OCI-LY7 (cell line): Measurements from ENCODE around the gene FLVCR2. TPM values are rescaled to one million over a fixed set of nuclear protein-coding genes. Genes with fewer than 3 reads are reported as not detected.

Source experiments
- BruUV-seq: library from RNA; stranded (reverse); fragments of 400-500 nt; replicated peaks from 2 replicates; lab custom pipeline; 2021; lab: Mats Ljungman, UMichigan
- CTCF ChIA-PET: fragments of 300-600 bp; sonication (Branson Sonifier 250); formaldehyde crosslinking; loops from one replicate; lab custom pipeline; 2022; ENCODE audit warnings: antibody characterized with exemption; ENCODE audit not compliant: unreplicated experiment; lab: Charles Lee
- POLR2A ChIA-PET: fragments of 300-600 bp; sonication (Branson Sonifier 250); formaldehyde crosslinking; loops from one replicate; lab custom pipeline; 2022; ENCODE audit warnings: antibody characterized with exemption; lab: Charles Lee
- DNase-seq: peaks from one replicate; pipeline ENCODE4 v3.0.0-alpha.2; 2015; ENCODE audit warnings: low spot score
- H2AFZ ChIP-seq: fragments of 200-600 bp; sonication (generic), shearing (Covaris generic); 2 replicates; pipeline ENCODE4 v1.6.1; 2014; ENCODE audit warnings: mild to moderate bottlenecking, antibody characterized with exemption, low read length, moderate library complexity
- H3K27ac ChIP-seq: fragments of 200-600 bp; sonication (generic); 2 replicates; pipeline ENCODE4 v1.5.1; 2014; ENCODE audit warnings: mixed run types, low read depth, mild to moderate bottlenecking, moderate library complexity, low read length, inconsistent platforms; ENCODE audit not compliant: poor library complexity, severe bottlenecking
- H3K36me3 ChIP-seq: fragments of 200-600 bp; sonication (generic); 2 replicates; pipeline ENCODE4 v1.6.1; 2014; ENCODE audit warnings: mild to moderate bottlenecking, antibody characterized with exemption, low read length, moderate library complexity, mixed read lengths; ENCODE audit not compliant: insufficient read depth
- H3K4me1 ChIP-seq: fragments of 200-600 bp; sonication (generic); 2 replicates; pipeline ENCODE4 v1.5.1; 2014; ENCODE audit warnings: mild to moderate bottlenecking, low read length; ENCODE audit not compliant: insufficient read depth, poor library complexity, severe bottlenecking
- H3K4me2 ChIP-seq: fragments of 200-600 bp; sonication (generic); 2 replicates; pipeline ENCODE4 v1.6.1; 2014; ENCODE audit warnings: mild to moderate bottlenecking, low read length
- H3K4me3 ChIP-seq: fragments of 200-600 bp; sonication (generic); 2 replicates; pipeline ENCODE4 v1.5.1; 2014; ENCODE audit warnings: mild to moderate bottlenecking, low read depth, low read length; ENCODE audit not compliant: poor library complexity, severe bottlenecking
- H3K79me2 ChIP-seq: fragments of 200-600 bp; sonication (generic); 2 replicates; pipeline ENCODE4 v1.6.1; 2016; ENCODE audit warnings: low read depth, mild to moderate bottlenecking, low read length, moderate library complexity, mixed read lengths; ENCODE audit not compliant: insufficient read depth
- H3K9me2 ChIP-seq: fragments of 200-600 bp; sonication (generic); 2 replicates; pipeline ENCODE4 v1.6.1; 2016; ENCODE audit warnings: mild to moderate bottlenecking, low read length, mixed read lengths; ENCODE audit not compliant: insufficient read depth
- H3K9me3 ChIP-seq: fragments of 200-600 bp; sonication (generic); 2 replicates; pipeline ENCODE4 v1.6.1; 2014; ENCODE audit warnings: mild to moderate bottlenecking, mixed run types, low read length, mixed read lengths
- H4K20me1 ChIP-seq: fragments of 200-600 bp; sonication (generic); 2 replicates; pipeline ENCODE4 v1.6.1; 2014; ENCODE audit warnings: mild to moderate bottlenecking, antibody characterized with exemption, low read length, moderate library complexity, mixed read lengths; ENCODE audit not compliant: insufficient read depth
- EZH2phosphoT487 ChIP-seq: fragments of 200-600 bp; sonication (generic); IDR thresholded peaks from 2 replicates; pipeline ENCODE4 v1.6.1; 2018; ENCODE audit warnings: low read depth, borderline replicate concordance, mild to moderate bottlenecking, mixed run types, antibody characterized with exemption, low read length, moderate library complexity, mixed read lengths
- intact Hi-C: fragments of 100-400 bp; cut with micrococcal nuclease; formaldehyde crosslinking; loops from one replicate; pipeline ENCODE4 v1.10.0; 2022; ENCODE audit not compliant: unreplicated experiment
- total RNA-seq, 2 experiments: library from RNA; depleted of rRNA in 1 of 2; stranded (reverse); fragments of >200 nt in 1 of 2; shearing (Covaris generic) in 1 of 2; gene quantifications; 2 replicates each; pipeline ENCODE4 v1.2.3, GENCODE V29; 2014 to 2022
- TF ChIP-seq, protein P1 (sequence below): fragments of 200-600 bp; sonication (generic); conservative IDR thresholded peaks from 2 replicates; pipeline ENCODE4 v1.5.1; 2014; ENCODE audit warnings: mild to moderate bottlenecking, antibody characterized with exemption, low read length, moderate library complexity, mixed read lengths

Gene FLVCR2
- total RNA-seq, 2 experiments from 2014 or later, result not detected

DNA sequence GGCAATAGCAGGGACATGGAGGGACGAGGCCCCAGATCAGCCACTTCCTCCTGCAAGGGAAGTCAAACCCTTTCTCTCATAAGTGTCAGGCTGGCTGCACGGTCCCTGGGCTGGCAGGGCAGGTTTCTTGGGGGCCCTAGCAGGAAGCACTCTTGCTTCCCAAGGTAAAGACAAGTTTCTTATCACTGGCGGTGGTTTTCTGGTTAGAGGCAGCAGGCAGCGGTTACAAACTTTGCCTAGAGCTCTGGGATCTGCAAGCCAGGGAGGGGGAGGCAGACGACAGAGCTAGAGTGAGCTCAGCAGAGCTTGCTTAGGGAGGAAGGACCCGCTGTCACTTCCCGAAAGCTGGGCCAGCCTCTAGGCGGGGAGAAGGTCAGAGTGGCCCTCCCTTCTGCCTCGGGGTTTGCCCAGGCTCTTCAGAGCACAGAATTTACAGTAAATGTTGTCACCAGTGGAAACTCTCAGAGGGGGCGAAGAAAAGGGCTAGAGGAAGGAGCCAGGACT, 35.8 kb upstream of the FLVCR2 start:
- Histone ChIP-seq H3K9me2 (no peaks in the 10 kb centered on the region), H4K20me1 (no peaks in the 10 kb centered on the region), H3K9me3 (no peaks in the 10 kb centered on the region), H3K4me2 (peak overlapping the region; percentile 36; the same call in 1 of the 2 replicates), H2AFZ (peak overlapping the region; percentile 52), H3K4me3 (no peak overlapping the region), H3K36me3 (no peaks in the 10 kb centered on the region), H3K27ac (no peak overlapping the region), H3K4me1 (peaks cover 11% of the 10 kb centered on the region), H3K79me2 (no peaks in the 10 kb centered on the region)
- DNase-seq, result peak; percentile 22
- intact Hi-C loops, result no loop called here
- POLR2A ChIA-PET, result interaction anchor here (0.5 kb wide), 1 partner anchor 8 kb away, joined by 3 read pairs; no protein-coding TSS in a partner anchor
- no TSS peak for BruUV-seq
- CTCF ChIA-PET, result no interaction called here
- TF ChIP-seq, protein P1, sequence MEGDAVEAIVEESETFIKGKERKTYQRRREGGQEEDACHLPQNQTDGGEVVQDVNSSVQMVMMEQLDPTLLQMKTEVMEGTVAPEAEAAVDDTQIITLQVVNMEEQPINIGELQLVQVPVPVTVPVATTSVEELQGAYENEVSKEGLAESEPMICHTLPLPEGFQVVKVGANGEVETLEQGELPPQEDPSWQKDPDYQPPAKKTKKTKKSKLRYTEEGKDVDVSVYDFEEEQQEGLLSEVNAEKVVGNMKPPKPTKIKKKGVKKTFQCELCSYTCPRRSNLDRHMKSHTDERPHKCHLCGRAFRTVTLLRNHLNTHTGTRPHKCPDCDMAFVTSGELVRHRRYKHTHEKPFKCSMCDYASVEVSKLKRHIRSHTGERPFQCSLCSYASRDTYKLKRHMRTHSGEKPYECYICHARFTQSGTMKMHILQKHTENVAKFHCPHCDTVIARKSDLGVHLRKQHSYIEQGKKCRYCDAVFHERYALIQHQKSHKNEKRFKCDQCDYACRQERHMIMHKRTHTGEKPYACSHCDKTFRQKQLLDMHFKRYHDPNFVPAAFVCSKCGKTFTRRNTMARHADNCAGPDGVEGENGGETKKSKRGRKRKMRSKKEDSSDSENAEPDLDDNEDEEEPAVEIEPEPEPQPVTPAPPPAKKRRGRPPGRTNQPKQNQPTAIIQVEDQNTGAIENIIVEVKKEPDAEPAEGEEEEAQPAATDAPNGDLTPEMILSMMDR, result no peak

DNA sequence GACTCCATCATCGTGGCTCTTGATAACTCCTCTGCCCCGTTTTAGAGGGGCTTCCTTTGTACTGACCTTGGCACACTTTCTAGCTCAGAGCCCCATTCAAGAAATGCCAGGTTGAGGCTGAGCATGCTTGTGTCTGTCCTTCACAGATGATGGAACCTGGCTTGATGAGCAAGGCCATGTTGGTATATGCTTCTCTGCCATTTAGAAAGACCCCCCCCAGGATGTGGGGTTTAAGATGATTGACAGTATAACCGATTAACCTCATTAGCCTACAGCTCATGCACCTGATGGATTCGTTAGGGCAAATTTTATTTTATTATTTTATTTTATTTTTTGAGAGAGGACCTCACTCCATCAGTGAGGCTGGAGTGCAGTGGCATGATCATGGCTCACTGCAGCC, 35.2 kb upstream of the FLVCR2 start:
- ChIA-PET CTCF (no interaction called here), POLR2A (interaction anchor here (0.6 to 0.9 kb wide), 2 partner anchors 8 to 51 kb away, joined by 3 to 5 read pairs; no protein-coding TSS in a partner anchor)
- Histone ChIP-seq H3K4me1 (peaks cover 11% of the 10 kb centered on the region), H3K9me3 (no peaks in the 10 kb centered on the region), H3K79me2 (no peaks in the 10 kb centered on the region), H3K27ac (no peak overlapping the region), H2AFZ (peak overlapping the region; percentile 52), H3K9me2 (no peaks in the 10 kb centered on the region), H3K4me3 (no peak overlapping the region), H4K20me1 (no peaks in the 10 kb centered on the region), H3K36me3 (no peaks in the 10 kb centered on the region), H3K4me2 (peak overlapping the region; percentile 36; the same call in 1 of the 2 replicates)
- TF ChIP-seq, protein P1, result no peak
- no peak for TF ChIP-seq EZH2phosphoT487
- intact Hi-C loops, result no loop called here
- no TSS peak for BruUV-seq
- peak; percentile 10 for DNase-seq

DNA sequence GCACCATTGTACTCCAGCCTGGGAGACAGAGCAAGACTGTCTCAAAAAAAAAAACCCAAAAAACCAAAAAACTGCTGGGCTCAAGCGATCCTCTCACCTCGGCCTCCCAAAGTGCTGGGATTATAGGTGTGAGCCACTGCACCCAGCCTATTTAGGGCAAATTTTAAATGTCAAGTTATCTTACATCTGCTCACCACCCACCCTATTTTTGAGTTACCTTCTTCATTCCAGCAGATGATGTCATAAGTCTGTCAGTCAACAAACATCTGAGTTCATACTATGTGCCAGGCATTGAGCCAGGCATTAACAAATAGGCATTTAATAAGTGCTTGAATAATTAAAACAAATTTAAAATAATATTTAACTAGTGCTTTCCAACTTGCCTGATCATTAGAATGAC, 34.6 kb upstream of the FLVCR2 start:
- Histone ChIP-seq H2AFZ (no peak overlapping the region), H3K4me1 (peaks cover 11% of the 10 kb centered on the region), H3K79me2 (no peaks in the 10 kb centered on the region), H3K9me2 (no peaks in the 10 kb centered on the region), H3K27ac (no peak overlapping the region), H4K20me1 (no peaks in the 10 kb centered on the region), H3K36me3 (no peaks in the 10 kb centered on the region), H3K9me3 (no peaks in the 10 kb centered on the region), H3K4me2 (no peak overlapping the region), H3K4me3 (no peak overlapping the region)
- intact Hi-C loops, result no loop called here
- POLR2A ChIA-PET, result interaction anchor here (0.6 to 0.9 kb wide), 3 partner anchors 8 to 774 kb away, joined by 3 to 5 read pairs (median 4); no protein-coding TSS in a partner anchor
- TF ChIP-seq, protein P1, result no peak
- TF ChIP-seq EZH2phosphoT487, result no peak
- no peak for DNase-seq
- no TSS peak for BruUV-seq
- CTCF ChIA-PET, result no interaction called here
